HPDE6-E6E7 (cell line): Measurements from ENCODE around the gene CC2D2B.

Experiments
- DNase-seq: peaks from one replicate; pipeline ENCODE4 v3.0.0; 2011; ENCODE audit warnings: missing footprints; ENCODE audit errors: extremely low spot score

CC2D2B gene

GRCh38 chr10:96075977-96076376 lies 168.2 kb downstream of the CC2D2B start:
- DNase-seq, result no peak

- DNase-seq, result no peak
These were observed 169.4 kb downstream of the CC2D2B start for GRCh38 chr10:96077156-96077555.

GRCh38 chr10:96082153-96082552 lies 174.4 kb downstream of the CC2D2B start:
- DNase-seq, result no peak
